ENCODE measurements around the gene PDIA4.

PDIA4 gene

GRCh38 chr7:148967032-148967372 is 61.3 kb downstream of the PDIA4 start:
- TF ChIP-seq ZFX (IDR thresholded peaks at IDR 0.05; ENCODE audit: borderline replicate concordance) = no peak
- TF ChIP-seq CTCF (IDR thresholded peaks at IDR 0.05) = peak; percentile 66
- no peak overlapping the region for H3K27ac ChIP-seq

GRCh38 chr7:148964483-148965267 is 63.6 kb downstream of the PDIA4 start:
- peak overlapping the region; percentile 59; the same call in 1 of the 2 replicates for H3K27ac ChIP-seq
- TF ChIP-seq ZFX (IDR thresholded peaks at IDR 0.05; ENCODE audit: borderline replicate concordance) = no peak
- no peak for TF ChIP-seq CTCF (IDR thresholded peaks at IDR 0.05)

GRCh38 chr7:148963583-148964482 is 64.5 kb downstream of the PDIA4 start:
- TF ChIP-seq ZFX (IDR thresholded peaks at IDR 0.05; ENCODE audit: borderline replicate concordance) (no peak), CTCF (IDR thresholded peaks at IDR 0.05) (no peak)
- H3K27ac ChIP-seq = peak overlapping the region; percentile 59

- H3K27ac ChIP-seq = peak overlapping the region; percentile 59
- TF ChIP-seq CTCF (IDR thresholded peaks at IDR 0.05) (peak; percentile 97), ZFX (IDR thresholded peaks at IDR 0.05; ENCODE audit: borderline replicate concordance) (no peak)
Observed at GRCh38 chr7:148962823-148963582, 65.3 kb downstream of the PDIA4 start.

- TF ChIP-seq ZFX (IDR thresholded peaks at IDR 0.05; ENCODE audit: borderline replicate concordance) = no peak
- H3K27ac ChIP-seq = no peak overlapping the region; the same call in 1 of the 2 replicates
Observed at GRCh38 chr7:148962440-148962822, 65.9 kb downstream of the PDIA4 start.

GRCh38 chr7:148959726-148960125 is 68.6 kb downstream of the PDIA4 start:
- no peak overlapping the region for H3K27ac ChIP-seq
- TF ChIP-seq ZFX (IDR thresholded peaks at IDR 0.05; ENCODE audit: borderline replicate concordance) (no peak), CTCF (IDR thresholded peaks at IDR 0.05) (no peak)

GRCh38 chr7:148958061-148958460 is 70.2 kb downstream of the PDIA4 start:
- no peak for TF ChIP-seq ZFX (IDR thresholded peaks at IDR 0.05; ENCODE audit: borderline replicate concordance)
- TF ChIP-seq CTCF (IDR thresholded peaks at IDR 0.05) = no peak
- no peak overlapping the region for H3K27ac ChIP-seq
